RWPE2 (cell line): ENCODE measurements around the gene PROCA1.
A peak's percentile ranks its signal among the peaks of the same experiment; 100 is the strongest.

ENCODE experiments used
- ATAC-seq: fragments of 200-7000 bp; cut with Tn5 transposase; 3 replicates; pipeline ENCODE4 v1.9.1; 2021; ENCODE audit warnings: low read depth
- DNase-seq: peaks from one replicate; pipeline ENCODE4 v3.0.0-alpha.2; 2020; ENCODE audit warnings: low spot score
- H3K27ac ChIP-seq: fragments of 450-650 bp; 2 replicates; pipeline ENCODE4 v1.5.1; 2017; ENCODE audit warnings: mild to moderate bottlenecking; ENCODE audit not compliant: poor library complexity, severe bottlenecking
- H3K27me3 ChIP-seq: fragments of 250-450 bp; sonication (Bioruptor Pico); 2 replicates; pipeline ENCODE4 v1.5.1; 2021; ENCODE audit warnings: mild to moderate bottlenecking, moderate library complexity; ENCODE audit not compliant: insufficient read depth, poor library complexity, severe bottlenecking
- H3K36me3 ChIP-seq: fragments of 250-450 bp; sonication (Bioruptor Pico); 2 replicates; pipeline ENCODE4 v1.5.1; 2020; ENCODE audit warnings: low read depth, mild to moderate bottlenecking, moderate library complexity
- H3K4me1 ChIP-seq: fragments of 250-450 bp; sonication (Bioruptor Pico); 2 replicates; pipeline ENCODE4 v1.5.1; 2021; ENCODE audit warnings: mild to moderate bottlenecking, moderate library complexity; ENCODE audit not compliant: insufficient read depth, poor library complexity, severe bottlenecking
- H3K4me3 ChIP-seq: fragments of 250-450 bp; sonication (Bioruptor Pico); 2 replicates; pipeline ENCODE4 v1.5.1; 2021; ENCODE audit warnings: mild to moderate bottlenecking, moderate library complexity; ENCODE audit not compliant: severe bottlenecking
- H3K9me3 ChIP-seq: fragments of 250-450 bp; sonication (Bioruptor Pico); 2 replicates; pipeline ENCODE4 v1.5.1; 2021; ENCODE audit warnings: mild to moderate bottlenecking, moderate library complexity; ENCODE audit not compliant: severe bottlenecking
- TF ChIP-seq, protein P1 (sequence below): fragments of 450-650 bp; IDR thresholded peaks from one replicate; pipeline ENCODE4 v1.5.1; 2017; ENCODE audit warnings: mild to moderate bottlenecking, moderate library complexity; ENCODE audit not compliant: poor library complexity, severe bottlenecking

The PROCA1 gene

GRCh38 chr17:28684963-28685362 is 26.7 kb downstream of the PROCA1 start:
- DNase-seq (no peak), ATAC-seq (peak; percentile 19; the same call in 1 of the 3 replicates)
- TF ChIP-seq, protein P1, sequence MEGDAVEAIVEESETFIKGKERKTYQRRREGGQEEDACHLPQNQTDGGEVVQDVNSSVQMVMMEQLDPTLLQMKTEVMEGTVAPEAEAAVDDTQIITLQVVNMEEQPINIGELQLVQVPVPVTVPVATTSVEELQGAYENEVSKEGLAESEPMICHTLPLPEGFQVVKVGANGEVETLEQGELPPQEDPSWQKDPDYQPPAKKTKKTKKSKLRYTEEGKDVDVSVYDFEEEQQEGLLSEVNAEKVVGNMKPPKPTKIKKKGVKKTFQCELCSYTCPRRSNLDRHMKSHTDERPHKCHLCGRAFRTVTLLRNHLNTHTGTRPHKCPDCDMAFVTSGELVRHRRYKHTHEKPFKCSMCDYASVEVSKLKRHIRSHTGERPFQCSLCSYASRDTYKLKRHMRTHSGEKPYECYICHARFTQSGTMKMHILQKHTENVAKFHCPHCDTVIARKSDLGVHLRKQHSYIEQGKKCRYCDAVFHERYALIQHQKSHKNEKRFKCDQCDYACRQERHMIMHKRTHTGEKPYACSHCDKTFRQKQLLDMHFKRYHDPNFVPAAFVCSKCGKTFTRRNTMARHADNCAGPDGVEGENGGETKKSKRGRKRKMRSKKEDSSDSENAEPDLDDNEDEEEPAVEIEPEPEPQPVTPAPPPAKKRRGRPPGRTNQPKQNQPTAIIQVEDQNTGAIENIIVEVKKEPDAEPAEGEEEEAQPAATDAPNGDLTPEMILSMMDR = peak; percentile 27
- H3K9me3 ChIP-seq = no peaks in the 10 kb centered on the region
- no peaks in the 10 kb centered on the region for H3K4me1 ChIP-seq
- no peak overlapping the region for H3K27ac ChIP-seq
- H3K4me3 ChIP-seq = no peak overlapping the region
- H3K36me3 ChIP-seq = peaks cover 99% of the 10 kb centered on the region
- H3K27me3 ChIP-seq = no peaks in the 10 kb centered on the region

GRCh38 chr17:28682655-28683054 is 29.0 kb downstream of the PROCA1 start:
- Histone ChIP-seq H3K27me3 (no peaks in the 10 kb centered on the region), H3K4me1 (no peaks in the 10 kb centered on the region), H3K9me3 (no peaks in the 10 kb centered on the region), H3K4me3 (no peak overlapping the region), H3K36me3 (peaks cover 95% of the 10 kb centered on the region), H3K27ac (no peak overlapping the region)
- ATAC-seq (no peak), DNase-seq (no peak)
- TF ChIP-seq, protein P1 = no peak

- TF ChIP-seq, protein P1 = peak; percentile 76
- no peak overlapping the region for H3K4me3 ChIP-seq
- DNase-seq = no peak
- no peak overlapping the region for H3K27ac ChIP-seq
- H3K36me3 ChIP-seq = peaks cover 97% of the 10 kb centered on the region
- H3K4me1 ChIP-seq = no peaks in the 10 kb centered on the region
- ATAC-seq = peak; percentile 71
- no peaks in the 10 kb centered on the region for H3K9me3 ChIP-seq
- no peaks in the 10 kb centered on the region for H3K27me3 ChIP-seq
Measured at GRCh38 chr17:28675980-28676379, 35.7 kb downstream of the PROCA1 start.

- TF ChIP-seq, protein P1 = no peak
- Histone ChIP-seq H3K36me3 (peaks cover 97% of the 10 kb centered on the region), H3K27ac (no peak overlapping the region), H3K9me3 (no peaks in the 10 kb centered on the region), H3K27me3 (no peaks in the 10 kb centered on the region), H3K4me1 (no peaks in the 10 kb centered on the region), H3K4me3 (no peak overlapping the region)
- DNase-seq = no peak
- no peak for ATAC-seq
Measured at GRCh38 chr17:28675490-28675889, 36.2 kb downstream of the PROCA1 start.

DNA sequence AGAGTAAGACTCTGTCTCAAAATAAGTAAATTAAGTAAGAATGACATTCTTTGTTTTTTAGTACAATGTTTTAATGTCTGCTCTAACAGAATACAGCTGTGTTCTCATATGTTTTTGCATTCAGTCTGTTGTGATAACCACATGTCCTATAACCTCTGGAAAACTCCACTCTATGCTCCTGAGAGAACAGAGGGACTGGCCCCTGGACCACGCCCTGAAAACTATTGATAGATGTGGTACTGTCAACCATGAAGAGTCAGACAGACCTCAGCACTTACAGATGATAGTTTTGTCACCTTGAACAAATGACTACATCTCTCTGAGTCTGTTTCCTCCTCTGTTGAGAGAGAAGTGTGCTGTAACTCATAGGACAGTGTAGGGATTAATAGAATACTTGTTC is 41.8 kb downstream of the PROCA1 start:
- peaks cover 91% of the 10 kb centered on the region for H3K36me3 ChIP-seq
- H3K27me3 ChIP-seq = no peaks in the 10 kb centered on the region
- TF ChIP-seq, protein P1 = no peak
- no peaks in the 10 kb centered on the region for H3K4me1 ChIP-seq
- DNase-seq (no peak), ATAC-seq (no peak)
- H3K4me3 ChIP-seq = no peak overlapping the region
- H3K27ac ChIP-seq = no peak overlapping the region
- no peaks in the 10 kb centered on the region for H3K9me3 ChIP-seq
